ENCODE measurements around the gene TJP1.

GRCh38 chr15:29840054-29840453 is 17.8 kb upstream of the TJP1 start:
- no peak for TF ChIP-seq POLR2AphosphoS5 (IDR thresholded peaks at IDR 0.05; ENCODE audit: low read depth, low read length)
- no peak for TF ChIP-seq REST (IDR thresholded peaks at IDR 0.05; ENCODE audit: insufficient read depth in 1 of 2, low read depth in 2 of 2, low read length in 2 of 2)
- TF ChIP-seq TAF1 (IDR thresholded peaks at IDR 0.05; ENCODE audit: borderline replicate concordance, insufficient read depth, low read length) = no peak

Data from PFSK-1 (cell line).